Renal cortical epithelial cell (primary cell): ENCODE measurements around the gene AQP2. TPM values are rescaled to one million over a fixed set of nuclear protein-coding genes. Genes with fewer than 3 reads are reported as not detected.

Experiments used
- DNase-seq: peaks from one replicate; pipeline ENCODE4 v3.0.0-alpha.2; 2011; ENCODE audit warnings: low read depth
- total RNA-seq: library from RNA; depleted of rRNA; stranded (reverse); fragments of >200 nt; gene quantifications from 2 replicates; pipeline ENCODE4 v1.2.3, GENCODE V29; 2014

The AQP2 gene
- total RNA-seq, 1 donor from 2014 or later = 0.30 TPM

DNA sequence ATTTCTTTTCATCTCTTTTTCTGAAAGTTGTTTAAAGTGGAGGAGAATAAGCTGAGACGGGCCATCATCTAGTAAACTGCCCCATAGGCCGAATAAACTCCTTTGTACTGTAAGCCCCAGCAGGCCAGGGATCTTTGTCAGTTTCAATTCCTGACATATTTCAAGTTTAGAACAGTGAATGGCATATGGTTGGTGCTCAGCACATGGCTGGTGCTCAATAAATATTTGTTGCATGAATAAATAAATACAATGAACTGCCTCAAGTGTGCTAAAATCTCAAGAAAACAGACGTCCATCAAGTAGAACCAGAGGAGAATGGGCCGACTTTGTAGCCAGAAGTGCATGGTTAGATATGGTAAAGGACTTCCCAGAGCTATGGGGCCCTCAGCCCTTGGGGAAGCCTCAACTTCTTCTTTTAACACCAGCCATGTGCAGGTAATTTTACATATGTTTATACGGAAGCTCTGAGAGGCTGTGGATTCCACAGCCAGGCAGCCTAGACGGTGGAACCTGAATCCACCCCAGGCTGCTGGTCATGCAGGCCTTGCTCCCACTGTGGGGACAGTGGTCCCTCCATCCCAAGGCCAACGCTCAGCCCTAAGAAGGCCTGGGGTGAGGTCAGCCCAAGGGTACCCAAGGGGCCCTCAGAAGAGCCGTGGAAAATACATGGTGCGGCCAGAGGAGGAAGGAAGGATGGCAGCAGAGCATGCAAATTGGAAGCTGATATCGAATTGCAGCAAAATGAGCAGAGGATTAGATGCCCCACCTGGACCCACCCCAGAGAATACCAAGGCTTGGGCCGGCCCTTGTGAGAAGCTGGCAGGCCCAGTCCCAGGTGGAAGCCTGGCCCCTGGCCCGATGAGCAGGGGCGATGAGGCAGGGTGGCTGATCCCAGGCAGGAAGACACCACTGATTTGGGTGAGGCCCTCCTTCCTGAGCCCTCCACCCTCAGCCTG lies 8.7 kb upstream of the AQP2 start:
- DNase-seq = no peak

- no peak for DNase-seq
These were observed 8.0 kb upstream of the AQP2 start for GRCh38 chr12:49942512-49942893.

DNA sequence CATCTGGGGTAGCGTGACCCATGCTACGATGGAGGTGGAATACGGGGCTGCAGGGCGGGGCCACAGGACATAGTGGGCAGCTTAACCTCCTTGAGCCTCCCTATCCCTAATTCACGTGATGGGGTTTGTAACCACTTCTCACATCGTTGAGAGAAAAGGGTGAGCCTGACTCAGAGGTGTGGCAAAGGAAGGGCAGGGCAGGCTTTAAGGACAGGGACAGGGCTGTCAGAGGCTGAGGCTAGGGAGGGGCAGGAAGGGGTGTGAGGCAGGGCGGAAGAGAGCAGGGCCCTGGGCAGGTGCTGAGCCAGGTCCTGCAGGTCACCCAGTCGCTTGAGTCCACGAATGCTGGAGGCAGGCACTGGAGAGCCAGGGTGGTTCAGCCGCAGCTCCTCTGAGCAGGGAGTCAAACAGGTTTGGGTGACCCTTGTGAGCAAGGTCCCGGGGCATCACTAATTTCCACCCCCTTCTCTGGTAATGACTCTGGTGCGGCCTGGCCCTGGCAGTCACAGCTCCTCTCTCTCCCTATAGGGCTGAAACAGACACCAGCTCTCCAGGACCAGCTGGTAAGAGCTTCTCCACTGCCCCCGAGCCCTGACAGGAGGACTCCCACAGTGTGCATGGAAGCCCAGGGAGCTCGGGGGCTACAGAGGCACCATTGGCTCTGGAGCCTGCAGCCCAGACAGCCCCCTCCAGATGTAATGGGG lies 7.5 kb upstream of the AQP2 start:
- no peak for DNase-seq

DNA sequence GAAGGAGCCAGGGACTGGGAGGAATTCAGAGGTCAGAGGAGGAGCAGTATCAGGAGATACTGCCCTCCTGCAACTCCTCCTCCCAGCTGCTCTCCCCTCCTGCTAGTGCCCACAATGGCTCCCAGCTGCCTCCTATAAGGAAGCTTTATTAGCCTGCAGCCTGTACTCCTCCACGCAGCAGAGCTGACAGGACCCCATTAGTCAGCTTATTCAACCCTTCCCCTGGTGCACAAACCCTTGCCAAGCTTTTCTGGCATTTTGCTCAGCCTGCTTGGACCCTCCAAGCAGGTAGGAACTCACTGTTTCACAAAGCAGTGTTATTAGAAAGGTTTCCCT lies 6.9 kb upstream of the AQP2 start:
- no peak for DNase-seq

- DNase-seq = no peak
These were observed 6.5 kb upstream of the AQP2 start for GRCh38 chr12:49944046-49944445.

- no peak for DNase-seq
These were observed 5.8 kb upstream of the AQP2 start for GRCh38 chr12:49944718-49945117.

DNA sequence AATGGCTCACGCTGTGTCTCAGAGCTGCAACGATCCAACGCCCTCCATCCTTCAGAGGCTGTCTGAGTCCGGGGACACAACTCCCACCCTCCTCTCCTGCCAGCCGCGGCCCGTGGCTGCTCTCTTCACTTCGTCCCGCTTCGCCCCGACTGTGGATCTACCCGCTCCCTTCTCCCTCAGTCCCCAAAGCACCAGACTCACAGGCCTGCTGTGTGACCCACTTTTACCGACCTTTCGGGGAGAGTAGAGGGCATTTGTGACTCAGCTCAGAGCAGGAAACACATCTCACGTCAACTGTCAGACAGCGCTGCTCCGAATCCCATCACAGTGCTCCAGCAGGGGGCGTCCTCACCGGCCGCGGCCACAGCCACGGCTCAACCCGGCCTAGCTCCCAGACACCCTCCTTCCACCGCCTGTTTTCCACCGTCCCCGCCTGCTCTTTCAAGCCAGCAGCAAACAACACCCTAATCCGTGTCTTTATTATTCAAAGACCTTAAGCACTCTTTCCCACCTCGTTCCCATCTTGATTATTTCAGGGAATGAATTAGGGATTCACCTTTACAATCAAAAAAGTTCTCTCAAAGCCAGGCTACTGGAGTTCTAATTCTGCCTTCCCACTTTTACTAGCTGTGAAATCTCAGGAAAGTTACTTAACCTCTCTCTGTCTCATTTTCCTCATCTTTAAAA lies 5.0 kb upstream of the AQP2 start:
- peak; percentile 67 for DNase-seq

- DNase-seq = no peak
These were observed 4.5 kb upstream of the AQP2 start for GRCh38 chr12:49946086-49946485.

GRCh38 chr12:49946497-49946896 lies 4.0 kb upstream of the AQP2 start:
- no peak for DNase-seq

- DNase-seq = no peak
These were observed 2.8 kb upstream of the AQP2 start for GRCh38 chr12:49947593-49948226.

- no peak for DNase-seq
These were observed 1.4 kb upstream of the AQP2 start for GRCh38 chr12:49948866-49949845.

- no peak for DNase-seq
These were observed 671 bp upstream of the AQP2 start for GRCh38 chr12:49949866-49950265.

- no peak for DNase-seq
These were observed 1.1 kb downstream of the AQP2 start for GRCh38 chr12:49951411-49952240.

GRCh38 chr12:49952391-49953055 lies 2.0 kb downstream of the AQP2 start:
- DNase-seq = no peak

- DNase-seq = no peak
These were observed 2.6 kb downstream of the AQP2 start for GRCh38 chr12:49953151-49953550.

DNA sequence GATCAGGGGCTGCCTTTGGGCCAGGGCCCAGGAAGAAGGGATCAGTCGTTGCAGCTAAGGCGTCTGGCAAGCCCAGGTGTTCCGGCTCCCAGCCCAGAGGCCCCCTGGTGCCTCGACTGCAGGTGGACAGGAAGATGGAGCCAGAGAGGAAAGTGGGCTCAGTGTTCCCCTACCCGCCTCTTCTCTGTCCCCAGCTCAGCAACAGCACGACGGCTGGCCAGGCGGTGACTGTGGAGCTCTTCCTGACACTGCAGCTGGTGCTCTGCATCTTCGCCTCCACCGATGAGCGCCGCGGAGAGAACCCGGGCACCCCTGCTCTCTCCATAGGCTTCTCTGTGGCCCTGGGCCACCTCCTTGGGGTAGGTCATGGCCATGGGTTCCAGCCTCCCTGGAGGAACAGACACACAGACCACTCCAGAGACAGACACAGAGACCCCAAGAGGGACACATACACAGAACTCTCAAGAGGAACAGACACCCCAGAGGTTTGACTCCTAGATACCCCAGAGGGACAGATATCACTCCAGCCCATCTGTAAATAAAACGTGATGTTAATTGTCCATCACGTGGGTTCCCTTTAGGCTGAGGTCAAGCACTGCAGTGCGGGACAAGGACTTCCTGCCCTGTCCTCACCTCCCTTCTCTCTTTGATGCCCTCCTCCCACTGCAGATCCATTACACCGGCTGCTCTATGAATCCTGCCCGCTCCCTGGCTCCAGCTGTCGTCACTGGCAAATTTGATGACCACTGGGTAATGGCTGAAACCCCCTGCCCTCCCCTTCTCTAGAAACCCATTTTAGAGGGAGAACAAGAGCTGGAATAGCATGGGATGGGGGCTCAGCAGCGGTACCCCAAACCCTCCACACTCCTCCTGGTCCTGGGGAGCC lies 3.7 kb downstream of the AQP2 start:
- no peak for DNase-seq

- no peak for DNase-seq
These were observed 4.6 kb downstream of the AQP2 start for GRCh38 chr12:49954863-49955830.
